GM23248 (cell line): Measurements from ENCODE around the gene CTNNA3. TPM values are rescaled to one million over a fixed set of nuclear protein-coding genes. Genes with fewer than 3 reads are reported as not detected.

ENCODE experiments used
- DNase-seq: peaks from one replicate; pipeline ENCODE4 v3.0.0-alpha.2; 2015
- H2AFZ ChIP-seq: fragments of 200-600 bp; sonication (generic); 2 replicates; pipeline ENCODE4 v1.6.1; 2016; ENCODE audit warnings: antibody characterized with exemption
- H3F3A ChIP-seq: fragments of 200-600 bp; sonication (generic); 2 replicates; pipeline ENCODE4 v1.6.1; 2016; ENCODE audit warnings: mild to moderate bottlenecking, antibody characterized with exemption, mixed run types; ENCODE audit not compliant: insufficient read depth
- H3K27ac ChIP-seq: fragments of 200-600 bp; sonication (generic); 2 replicates; pipeline ENCODE4 v1.5.1; 2016; ENCODE audit warnings: mild to moderate bottlenecking
- H3K27me3 ChIP-seq: fragments of 200-600 bp; sonication (generic); replicated peaks from 2 replicates; pipeline ENCODE4 v1.6.1; 2016; ENCODE audit warnings: mild to moderate bottlenecking; ENCODE audit not compliant: insufficient read depth
- H3K36me3 ChIP-seq: fragments of 200-600 bp; sonication (generic); 2 replicates; pipeline ENCODE4 v1.6.1; 2016; ENCODE audit warnings: low read depth, mild to moderate bottlenecking
- H3K4me1 ChIP-seq: fragments of 200-600 bp; sonication (generic); 2 replicates; pipeline ENCODE4 v1.6.1; 2016; ENCODE audit warnings: mild to moderate bottlenecking; ENCODE audit not compliant: insufficient read depth
- H3K4me2 ChIP-seq: fragments of 200-600 bp; sonication (generic); one replicate; pipeline ENCODE4 v1.6.1; 2016; ENCODE audit warnings: mild to moderate bottlenecking; ENCODE audit not compliant: unreplicated experiment
- H3K4me3 ChIP-seq: fragments of 200-600 bp; sonication (generic); 2 replicates; pipeline ENCODE4 v1.5.1; 2016; ENCODE audit warnings: mild to moderate bottlenecking
- H3K79me2 ChIP-seq: fragments of 200-600 bp; sonication (generic); 2 replicates; pipeline ENCODE4 v1.6.1; 2016; ENCODE audit warnings: mild to moderate bottlenecking; ENCODE audit not compliant: insufficient read depth
- H3K9ac ChIP-seq: fragments of 200-600 bp; sonication (generic); 2 replicates; pipeline ENCODE4 v1.6.1; 2016; ENCODE audit warnings: mild to moderate bottlenecking
- H3K9me2 ChIP-seq: fragments of 200-600 bp; sonication (generic); 2 replicates; pipeline ENCODE4 v1.6.1; 2016; ENCODE audit warnings: mixed run types, mild to moderate bottlenecking, moderate library complexity; ENCODE audit not compliant: insufficient read depth
- H3K9me3 ChIP-seq: fragments of 200-600 bp; sonication (generic); one replicate; pipeline ENCODE4 v1.6.1; 2017; ENCODE audit warnings: low read depth
- H4K20me1 ChIP-seq: fragments of 200-600 bp; sonication (generic); 2 replicates; pipeline ENCODE4 v1.6.0; 2016; ENCODE audit not compliant: insufficient read depth
- EZH2 ChIP-seq: fragments of 200-600 bp; sonication (generic); IDR thresholded peaks from 2 replicates; pipeline ENCODE4 v1.6.1; 2018; ENCODE audit warnings: antibody characterized with exemption, mild to moderate bottlenecking; ENCODE audit not compliant: insufficient read depth, poor library complexity, severe bottlenecking
- EZH2phosphoT487 ChIP-seq: fragments of 200-600 bp; sonication (generic); IDR thresholded peaks from 2 replicates; pipeline ENCODE4 v1.6.1; 2018; ENCODE audit warnings: antibody characterized with exemption, moderate library complexity, mild to moderate bottlenecking, low read depth; ENCODE audit not compliant: insufficient read depth
- WGBS, 2 experiments: methylation state at CpG; one replicate each; pipeline ENCODE4 v1.1.6; 2015 to 2017; ENCODE audit warnings: low lambda C conversion rate in 2 of 2, low coverage in 1 of 2; ENCODE audit errors: missing lambda C conversion rate in 2 of 2; 5-methylcytosine and 5-hydroxymethylcytosine counted together
- in situ Hi-C: fragments of 300-500 bp; cut with MboI; formaldehyde crosslinking; loops from 2 replicates; pipeline ENCODE4 v1.15.0; 2020
- polyA plus RNA-seq: library from polyadenylated mRNA; unstranded; fragments of >200 nt; fragmentation: Nextera tagmentation; extraction: Ambion mirVana; gene quantifications from 2 replicates; pipeline ENCODE4 v1.2.1, GENCODE V29; 2016
- total RNA-seq: library from RNA; depleted of rRNA; stranded (reverse); fragments of >200 nt; shearing (Covaris generic); gene quantifications from 2 replicates; pipeline ENCODE4 v1.2.3, GENCODE V29; 2014

CTNNA3 gene
- total and polyA plus RNA-seq, 2 experiments from 2014 or later = not detected

DNA sequence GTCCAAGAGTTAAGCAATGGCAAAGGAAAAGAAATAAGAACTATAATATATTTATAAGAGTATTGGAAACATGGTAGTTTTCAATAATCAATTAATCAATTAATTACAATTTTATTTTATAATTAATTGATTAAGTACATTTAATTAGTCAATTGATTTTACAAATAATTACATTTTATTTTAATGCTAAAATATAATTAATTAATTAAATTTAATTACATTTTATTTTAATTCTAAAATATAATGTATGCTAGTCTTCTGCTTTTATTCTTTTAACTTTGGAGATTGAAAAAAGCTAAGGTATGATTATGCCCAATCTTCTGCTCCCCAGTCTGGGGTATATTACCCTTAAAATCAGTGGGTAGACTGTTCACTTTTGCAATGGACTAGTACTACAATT is 1456.9 kb downstream of the CTNNA3 start:
- Histone ChIP-seq H3F3A (no peaks in the 10 kb centered on the region), H3K9me2 (no peaks in the 10 kb centered on the region), H3K9ac (no peak overlapping the region), H4K20me1 (no peaks in the 10 kb centered on the region), H3K36me3 (no peaks in the 10 kb centered on the region), H2AFZ (no peak overlapping the region), H3K4me2 (no peak overlapping the region), H3K27me3 (no peaks in the 10 kb centered on the region), H3K4me1 (no peaks in the 10 kb centered on the region), H3K9me3 (no peaks in the 10 kb centered on the region), H3K27ac (no peak overlapping the region), H3K4me3 (no peak overlapping the region), H3K79me2 (no peaks in the 10 kb centered on the region)
- in situ Hi-C loops = no loop called here
- TF ChIP-seq EZH2 (no peak), EZH2phosphoT487 (no peak)
- DNase-seq = no peak

DNA sequence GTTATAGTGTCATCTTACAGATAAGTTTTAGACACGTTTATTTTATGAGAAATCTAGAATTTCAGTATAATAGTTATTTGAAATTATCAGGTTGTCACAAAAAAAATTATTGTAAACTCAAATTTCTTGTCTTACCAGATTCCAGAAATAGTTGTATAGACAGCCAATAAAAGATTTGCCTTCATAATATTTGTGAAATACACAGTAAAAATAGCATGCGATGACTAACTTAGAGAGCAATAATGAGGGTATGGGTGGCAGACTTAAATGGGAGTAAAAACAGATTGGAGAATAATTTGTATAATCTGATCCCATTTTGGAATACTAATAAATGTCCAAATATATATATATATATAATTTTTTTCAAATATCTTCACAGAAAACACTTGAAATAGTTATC is 1457.7 kb downstream of the CTNNA3 start:
- no peak overlapping the region for H3K9ac ChIP-seq
- H2AFZ ChIP-seq = no peak overlapping the region
- no peaks in the 10 kb centered on the region for H3K27me3 ChIP-seq
- in situ Hi-C loops = no loop called here
- no peak overlapping the region for H3K4me3 ChIP-seq
- no peaks in the 10 kb centered on the region for H3F3A ChIP-seq
- no peaks in the 10 kb centered on the region for H3K36me3 ChIP-seq
- H4K20me1 ChIP-seq = no peaks in the 10 kb centered on the region
- no peak overlapping the region for H3K27ac ChIP-seq
- H3K9me3 ChIP-seq = peaks cover 6% of the 10 kb centered on the region
- H3K79me2 ChIP-seq = no peaks in the 10 kb centered on the region
- H3K9me2 ChIP-seq = no peaks in the 10 kb centered on the region
- no peak overlapping the region for H3K4me2 ChIP-seq
- 36 to 41% methylated on average over 2 of the region's 2 CpGs for WGBS, 2 experiments
- no peaks in the 10 kb centered on the region for H3K4me1 ChIP-seq
- TF ChIP-seq EZH2phosphoT487 (no peak), EZH2 (no peak)
- DNase-seq = no peak

DNA sequence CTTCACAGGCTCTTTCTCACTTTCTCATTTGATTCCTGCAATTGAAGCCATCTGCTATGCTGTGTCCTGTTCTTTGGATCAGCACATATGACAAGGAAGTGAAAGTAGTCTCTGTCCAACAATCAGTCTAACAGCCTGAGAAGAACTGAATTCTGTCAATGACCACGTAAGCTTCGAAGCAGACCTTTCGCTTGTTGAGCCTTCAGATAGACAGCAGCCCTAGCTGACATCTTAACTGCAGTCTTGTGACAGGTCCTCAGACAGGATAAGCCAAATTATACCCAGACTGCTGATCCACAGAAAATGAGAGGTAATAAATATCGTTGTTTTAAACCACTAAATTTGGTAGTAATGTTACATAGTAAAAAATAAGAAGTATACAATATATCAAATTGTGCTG is 1461.1 kb downstream of the CTNNA3 start:
- in situ Hi-C loops = no loop called here
- no peak overlapping the region for H3K4me2 ChIP-seq
- no peaks in the 10 kb centered on the region for H3K27me3 ChIP-seq
- H4K20me1 ChIP-seq = no peaks in the 10 kb centered on the region
- no peak overlapping the region for H3K27ac ChIP-seq
- H3K79me2 ChIP-seq = no peaks in the 10 kb centered on the region
- peaks cover 6% of the 10 kb centered on the region for H3K9me3 ChIP-seq
- 4 to 6% methylated on average over 4 of the region's 4 CpGs for WGBS, 2 experiments
- DNase-seq = no peak
- no peak overlapping the region for H3K9ac ChIP-seq
- TF ChIP-seq EZH2phosphoT487 = no peak
- no peak for TF ChIP-seq EZH2
- H3K9me2 ChIP-seq = no peaks in the 10 kb centered on the region
- H3K4me3 ChIP-seq = no peak overlapping the region
- H2AFZ ChIP-seq = no peak overlapping the region
- no peaks in the 10 kb centered on the region for H3K36me3 ChIP-seq
- no peaks in the 10 kb centered on the region for H3F3A ChIP-seq
- H3K4me1 ChIP-seq = no peaks in the 10 kb centered on the region

DNA sequence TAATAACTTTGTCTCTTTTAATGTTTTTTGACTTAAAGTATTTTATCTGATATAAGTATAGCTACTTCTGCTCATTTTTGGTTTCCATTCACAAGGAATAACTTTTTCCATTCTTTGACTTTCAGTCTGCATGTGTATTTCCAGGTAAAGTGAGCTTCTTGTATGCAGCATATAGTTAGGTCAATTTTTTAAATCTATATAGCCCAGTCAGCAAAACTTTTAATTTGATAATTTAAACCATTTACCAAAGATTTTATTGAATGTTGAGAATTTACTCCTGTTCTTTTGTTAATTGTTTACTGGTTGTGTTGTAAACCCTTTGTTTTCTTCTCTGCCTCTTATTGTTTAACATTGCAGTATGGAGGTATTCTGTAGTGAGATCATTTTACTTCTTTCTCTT is 1467.1 kb downstream of the CTNNA3 start:
- in situ Hi-C loops = no loop called here
- Histone ChIP-seq H3K4me3 (no peak overlapping the region), H3K9me3 (peaks cover 5% of the 10 kb centered on the region), H3K9me2 (no peaks in the 10 kb centered on the region), H3F3A (no peaks in the 10 kb centered on the region), H3K36me3 (no peaks in the 10 kb centered on the region), H2AFZ (no peak overlapping the region), H3K4me1 (no peaks in the 10 kb centered on the region), H3K27ac (no peak overlapping the region), H3K4me2 (no peak overlapping the region), H4K20me1 (no peaks in the 10 kb centered on the region), H3K79me2 (no peaks in the 10 kb centered on the region), H3K27me3 (no peaks in the 10 kb centered on the region), H3K9ac (no peak overlapping the region)
- DNase-seq = no peak
- TF ChIP-seq EZH2phosphoT487 (no peak), EZH2 (no peak)

DNA sequence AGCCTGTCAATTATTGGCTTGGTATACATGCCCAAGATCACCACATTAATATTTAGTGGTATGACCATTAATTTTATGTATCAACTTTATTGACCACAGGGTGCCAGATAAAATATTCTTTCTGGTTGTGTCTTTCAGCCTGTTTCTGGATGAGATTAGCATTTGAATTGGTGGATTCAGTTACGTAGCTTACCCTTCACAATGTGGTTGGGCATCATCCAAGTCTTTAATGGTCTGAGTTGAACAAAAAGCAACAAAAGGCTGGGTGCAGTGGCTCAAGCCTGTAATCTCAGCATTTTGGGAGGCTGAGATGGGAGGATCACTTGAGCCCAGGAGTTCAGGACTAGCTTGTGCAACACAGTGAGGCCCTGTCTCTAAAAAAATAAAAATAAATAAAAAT is 1472.3 kb downstream of the CTNNA3 start:
- TF ChIP-seq EZH2 (no peak), EZH2phosphoT487 (no peak)
- Histone ChIP-seq H3K9ac (no peak overlapping the region), H3K4me3 (no peak overlapping the region), H4K20me1 (no peaks in the 10 kb centered on the region), H3F3A (no peaks in the 10 kb centered on the region), H3K4me2 (no peak overlapping the region), H3K27ac (no peak overlapping the region), H3K79me2 (no peaks in the 10 kb centered on the region), H2AFZ (no peak overlapping the region), H3K27me3 (no peaks in the 10 kb centered on the region), H3K36me3 (no peaks in the 10 kb centered on the region), H3K9me3 (no peaks in the 10 kb centered on the region), H3K4me1 (no peaks in the 10 kb centered on the region), H3K9me2 (no peaks in the 10 kb centered on the region)
- DNase-seq = no peak
- in situ Hi-C loops = no loop called here
- 11 to 17% methylated on average over 1 of the region's 1 CpG for WGBS, 2 experiments
